ENCODE data around the gene B3GLCT. TPM values are rescaled to one million over a fixed set of nuclear protein-coding genes. Genes with fewer than 3 reads are reported as not detected.

Gene B3GLCT
- total RNA-seq, 3 donors from 2014 or later (not counting 1 experiment from before 2014, with no cell fraction given), result 6.0 to 8.1 (median 6.2) TPM

- no peak for TF ChIP-seq CTCF (IDR thresholded peaks at IDR 0.05)
- Mint-ChIP-seq H3K9me3 (no peaks in the 10 kb centered on the region), H3K36me3 (no peaks in the 10 kb centered on the region), H3K27ac (no peak overlapping the region), H3K27me3 (ENCODE audit: low read depth in 2 of 2) (no peaks in the 10 kb centered on the region), H3K4me3 (no peak overlapping the region), H3K4me1 (no peaks in the 10 kb centered on the region)
- Histone ChIP-seq H3K36me3 (ENCODE audit: control insufficient read depth, insufficient read depth, low read length) (peaks cover 4% of the 10 kb centered on the region), H3K4me1 (ENCODE audit: control insufficient read depth, insufficient read depth, low read length) (no peaks in the 10 kb centered on the region), H3K27me3 (ENCODE audit: control insufficient read depth, insufficient read depth, low read length) (no peaks in the 10 kb centered on the region), H3K27ac (ENCODE audit: low read length) (no peak overlapping the region), H3K4me3 (ENCODE audit: low read length) (no peak overlapping the region), H3K9me3 (ENCODE audit: control insufficient read depth, insufficient read depth, low read length) (no peaks in the 10 kb centered on the region)
- DNase-seq, result no peak
- intact Hi-C loops (cut with micrococcal nuclease), result no loop called here
- no CpG with 5 or more reads among the region's 1 CpG for WGBS (ENCODE audit: insufficient coverage)
- no peak for ATAC-seq
These were observed 43.1 kb downstream of the B3GLCT start for GRCh38 chr13:31242916-31243315.

GRCh38 chr13:31245598-31246373, 46.0 kb downstream of the B3GLCT start:
- Mint-ChIP-seq H3K4me1 (peaks cover 0 to 1% of the 10 kb centered on the region in 2 donors), H3K27ac (no peak overlapping the region), H3K36me3 (no peaks in the 10 kb centered on the region), H3K9me3 (no peaks in the 10 kb centered on the region), H3K27me3 (ENCODE audit: low read depth in 2 of 2) (no peaks in the 10 kb centered on the region), H3K4me3 (no peak overlapping the region)
- Histone ChIP-seq H3K4me3 (ENCODE audit: low read length) (no peak overlapping the region), H3K4me1 (ENCODE audit: control insufficient read depth, insufficient read depth, low read length) (peaks cover 6% of the 10 kb centered on the region), H3K27ac (ENCODE audit: low read length) (no peak overlapping the region), H3K9me3 (ENCODE audit: control insufficient read depth, insufficient read depth, low read length) (no peaks in the 10 kb centered on the region), H3K36me3 (ENCODE audit: control insufficient read depth, insufficient read depth, low read length) (peaks cover 7% of the 10 kb centered on the region), H3K27me3 (ENCODE audit: control insufficient read depth, insufficient read depth, low read length) (no peaks in the 10 kb centered on the region)
- ATAC-seq, result no peak
- DNase-seq, result no peak
- intact Hi-C loops (cut with micrococcal nuclease), result no loop called here
- WGBS (ENCODE audit: insufficient coverage), result no CpG with 5 or more reads among the region's 1 CpG
- TF ChIP-seq CTCF (IDR thresholded peaks at IDR 0.05), result no peak

- Histone ChIP-seq H3K36me3 (ENCODE audit: control insufficient read depth, insufficient read depth, low read length) (peaks cover 7% of the 10 kb centered on the region), H3K4me3 (ENCODE audit: low read length) (no peak overlapping the region), H3K27ac (ENCODE audit: low read length) (no peak overlapping the region), H3K9me3 (ENCODE audit: control insufficient read depth, insufficient read depth, low read length) (no peaks in the 10 kb centered on the region), H3K27me3 (ENCODE audit: control insufficient read depth, insufficient read depth, low read length) (no peaks in the 10 kb centered on the region), H3K4me1 (ENCODE audit: control insufficient read depth, insufficient read depth, low read length) (peaks cover 7% of the 10 kb centered on the region)
- no peak for TF ChIP-seq CTCF (IDR thresholded peaks at IDR 0.05)
- H3K4me1 Mint-ChIP-seq, result peaks cover 0 to 6% of the 10 kb centered on the region in 2 donors
- 84% methylated on average over 5 of the region's 6 CpGs for WGBS (ENCODE audit: insufficient coverage)
- H3K36me3 Mint-ChIP-seq, result peaks cover 7% of the 10 kb centered on the region
- no peak for ATAC-seq
- H3K27ac Mint-ChIP-seq, result no peak overlapping the region
- intact Hi-C loops (cut with micrococcal nuclease), result no loop called here
- H3K27me3 Mint-ChIP-seq (ENCODE audit: low read depth in 2 of 2), result no peaks in the 10 kb centered on the region
- H3K9me3 Mint-ChIP-seq, result peaks cover 2 to 5% of the 10 kb centered on the region in 2 donors
- no peak overlapping the region for H3K4me3 Mint-ChIP-seq
- DNase-seq, result no peak
These were observed 47.1 kb downstream of the B3GLCT start for GRCh38 chr13:31246918-31247317.

- H3K4me3 ChIP-seq (ENCODE audit: low read length), result no peak overlapping the region
- peaks cover 2 to 15% of the 10 kb centered on the region in 2 donors for H3K9me3 Mint-ChIP-seq
- TF ChIP-seq CTCF (IDR thresholded peaks at IDR 0.05), result no peak
- H3K27me3 ChIP-seq (ENCODE audit: control insufficient read depth, insufficient read depth, low read length), result no peaks in the 10 kb centered on the region
- peaks cover 7% of the 10 kb centered on the region for H3K36me3 ChIP-seq (ENCODE audit: control insufficient read depth, insufficient read depth, low read length)
- no peak overlapping the region for H3K27ac Mint-ChIP-seq
- no peaks in the 10 kb centered on the region for H3K9me3 ChIP-seq (ENCODE audit: control insufficient read depth, insufficient read depth, low read length)
- DNase-seq (no peak), ATAC-seq (no peak)
- peaks cover 0 to 6% of the 10 kb centered on the region in 2 donors for H3K4me1 Mint-ChIP-seq
- H3K27ac ChIP-seq (ENCODE audit: low read length), result no peak overlapping the region
- intact Hi-C loops (cut with micrococcal nuclease), result no loop called here
- H3K4me1 ChIP-seq (ENCODE audit: control insufficient read depth, insufficient read depth, low read length), result peaks cover 7% of the 10 kb centered on the region
- H3K27me3 Mint-ChIP-seq (ENCODE audit: low read depth in 2 of 2), result no peaks in the 10 kb centered on the region
- WGBS (ENCODE audit: insufficient coverage), result 86% methylated on average over 3 of the region's 3 CpGs
- peaks cover 7% of the 10 kb centered on the region for H3K36me3 Mint-ChIP-seq
- H3K4me3 Mint-ChIP-seq, result no peak overlapping the region
These were observed 48.6 kb downstream of the B3GLCT start for GRCh38 chr13:31248361-31248760.
